Sigmoid colon (tissue), 7 donors: Measurements from ENCODE around the gene CRISPLD2. TPM values are rescaled to one million over a fixed set of nuclear protein-coding genes. Genes with fewer than 3 reads are reported as not detected.
A peak's percentile ranks its signal among the peaks of the same experiment; 100 is the strongest.

Source experiments
- DNase-seq: peaks from one replicate; pipeline ENCODE4 v3.0.0-alpha.2; 2019
- H3K27ac ChIP-seq, 4 donors: fragments of 200-600 bp; sonication (generic); one replicate each; pipeline ENCODE4 v1.5.1; 2016 to 2019; ENCODE audit warnings: mild to moderate bottlenecking in 1 of 4
- H3K27me3 ChIP-seq, 3 donors: fragments of 200-600 bp; sonication (generic); one replicate each; pipeline ENCODE4 v1.5.1; 2019; ENCODE audit warnings: mild to moderate bottlenecking in 1 of 3
- H3K36me3 ChIP-seq, 4 donors: fragments of 200-600 bp; sonication (generic); one replicate each; pipeline ENCODE4 v1.5.1; 2016 to 2019
- H3K4me1 ChIP-seq, 4 donors: fragments of 200-600 bp; sonication (generic); one replicate each; pipeline ENCODE4 v1.5.1; 2017 to 2019
- H3K4me3 ChIP-seq, 4 donors: fragments of 200-600 bp; sonication (generic); one replicate each; pipeline ENCODE4 v1.5.1; 2017 to 2019; ENCODE audit warnings: mild to moderate bottlenecking in 2 of 4, moderate library complexity in 1 of 4
- H3K9me3 ChIP-seq, 4 donors: fragments of 200-600 bp in 3 of 4; sonication (generic) in 3 of 4; one replicate each; pipeline versions ENCODE4 v1.5.1 to v1.6.1; 2013 to 2019
- EP300 ChIP-seq, 4 donors: sonication (generic); formaldehyde crosslinking; IDR thresholded peaks; one replicate each; pipeline ENCODE4 v1.6.1; 2017; ENCODE audit warnings: antibody characterized with exemption in 4 of 4
- POLR2A ChIP-seq, 2 donors: fragments of 450-650 bp; IDR thresholded peaks; one replicate each; pipeline ENCODE4 v1.6.1; 2016; ENCODE audit warnings: antibody characterized with exemption in 2 of 2, mild to moderate bottlenecking in 2 of 2, moderate library complexity in 2 of 2
- POLR2AphosphoS5 ChIP-seq, 4 donors: sonication (generic); formaldehyde crosslinking; IDR thresholded peaks; one replicate each; pipeline ENCODE4 v1.6.1; 2017; ENCODE audit warnings: antibody characterized with exemption in 4 of 4
- WGBS, 2 donors: extraction: QIAGEN DNeasy Blood & Tissue Kit; methylation state at CpG; one replicate each; pipeline ENCODE4 v1.1.7; 2013; 5-methylcytosine and 5-hydroxymethylcytosine counted together
- intact Hi-C: fragments of 100-400 bp; cut with DNase I; formaldehyde crosslinking; loops from one replicate; pipeline ENCODE4 v1.15.1; 2023
- polyA plus RNA-seq, 3 donors: library from polyadenylated mRNA; stranded (reverse); fragments of 200-250 nt; gene quantifications; one replicate each; pipeline ENCODE4 v1.2.3, GENCODE V29; 2013
- total RNA-seq, 4 donors: library from RNA; depleted of rRNA; stranded (reverse); fragments of >200 nt; gene quantifications; one replicate each; pipeline ENCODE4 v1.1.0, GENCODE V29; 2016
- TF ChIP-seq, protein P1 (sequence below), 4 experiments: fragments of 450-650 bp in 3 of 4; fragments of 200-600 bp in 1 of 4; IDR thresholded peaks; one replicate each; pipeline ENCODE4 v1.5.1; 2016 to 2019; ENCODE audit warnings: antibody characterized with exemption in 4 of 4, mild to moderate bottlenecking in 3 of 4, moderate library complexity in 2 of 4
- donor health status: healthy with polysubstance abuse.
- donor health status: Bipolar disorder and iron deficiency.
- donor health status: healthy.

CRISPLD2 gene
- total and polyA plus RNA-seq, 7 donors: 3.0 to 545 (median 140) TPM

DNA sequence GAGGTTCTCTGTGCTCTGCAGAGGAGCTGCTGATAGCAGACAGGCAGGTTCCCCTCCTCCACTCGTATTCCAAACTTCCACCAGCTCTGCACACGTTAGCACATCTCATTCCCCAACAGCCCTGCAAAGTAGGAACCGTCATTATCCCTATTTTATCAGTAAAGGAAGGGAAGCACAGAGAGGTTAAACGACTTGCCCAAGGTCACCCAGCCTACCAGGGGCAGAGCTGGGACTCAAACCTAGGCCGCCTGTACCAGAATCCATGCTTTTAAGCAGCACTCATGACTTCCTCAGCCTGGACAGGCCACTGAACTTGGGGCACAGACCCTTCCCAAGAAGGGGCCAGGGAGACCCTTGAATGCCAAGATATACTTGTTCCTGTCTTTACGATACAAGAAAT lies 75.2 kb downstream of the CRISPLD2 start:
- no peak overlapping the region for H3K4me3 ChIP-seq
- TF ChIP-seq POLR2AphosphoS5 (IDR thresholded peaks at IDR 0.05) (peak in 2 of 4 donors; percentile 15 to 38), POLR2A (IDR thresholded peaks at IDR 0.05) (no peak)
- TF ChIP-seq, protein P1, sequence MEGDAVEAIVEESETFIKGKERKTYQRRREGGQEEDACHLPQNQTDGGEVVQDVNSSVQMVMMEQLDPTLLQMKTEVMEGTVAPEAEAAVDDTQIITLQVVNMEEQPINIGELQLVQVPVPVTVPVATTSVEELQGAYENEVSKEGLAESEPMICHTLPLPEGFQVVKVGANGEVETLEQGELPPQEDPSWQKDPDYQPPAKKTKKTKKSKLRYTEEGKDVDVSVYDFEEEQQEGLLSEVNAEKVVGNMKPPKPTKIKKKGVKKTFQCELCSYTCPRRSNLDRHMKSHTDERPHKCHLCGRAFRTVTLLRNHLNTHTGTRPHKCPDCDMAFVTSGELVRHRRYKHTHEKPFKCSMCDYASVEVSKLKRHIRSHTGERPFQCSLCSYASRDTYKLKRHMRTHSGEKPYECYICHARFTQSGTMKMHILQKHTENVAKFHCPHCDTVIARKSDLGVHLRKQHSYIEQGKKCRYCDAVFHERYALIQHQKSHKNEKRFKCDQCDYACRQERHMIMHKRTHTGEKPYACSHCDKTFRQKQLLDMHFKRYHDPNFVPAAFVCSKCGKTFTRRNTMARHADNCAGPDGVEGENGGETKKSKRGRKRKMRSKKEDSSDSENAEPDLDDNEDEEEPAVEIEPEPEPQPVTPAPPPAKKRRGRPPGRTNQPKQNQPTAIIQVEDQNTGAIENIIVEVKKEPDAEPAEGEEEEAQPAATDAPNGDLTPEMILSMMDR (IDR thresholded peaks at IDR 0.05): no peak
- DNase-seq: no peak
- intact Hi-C loops: no loop called here
- 78 to 83% methylated on average over 6 of the region's 6 CpGs for WGBS, 2 donors
- peaks cover 23 to 100% (median 79%) of the 10 kb centered on the region in 4 donors for H3K36me3 ChIP-seq
- peaks cover 0 to 3% (median 0%) of the 10 kb centered on the region in 4 donors for H3K4me1 ChIP-seq
- no peaks in the 10 kb centered on the region for H3K27me3 ChIP-seq
- no peak overlapping the region for H3K27ac ChIP-seq
- H3K9me3 ChIP-seq: no peaks in the 10 kb centered on the region

DNA sequence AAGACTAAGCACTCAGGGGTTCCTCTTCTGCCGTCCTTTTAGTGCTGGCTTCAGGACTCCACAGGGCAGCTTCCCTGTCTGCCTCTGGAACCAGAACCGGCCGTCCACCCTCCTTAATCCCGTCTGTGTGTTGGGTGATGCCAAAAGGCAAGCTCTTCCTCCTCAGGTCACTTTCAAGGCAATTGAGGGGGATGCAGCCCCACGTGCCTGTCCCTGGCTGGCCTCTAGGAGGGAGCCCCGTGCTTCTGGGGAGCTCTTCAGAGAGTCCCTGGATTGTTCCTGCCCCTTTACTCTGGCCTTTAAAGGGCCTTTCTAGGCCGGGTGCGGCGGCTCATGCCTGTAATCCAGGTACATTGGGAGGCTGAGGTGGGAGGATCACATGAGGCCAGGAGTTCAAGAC lies 77.1 kb downstream of the CRISPLD2 start:
- DNase-seq: no peak
- intact Hi-C loops: no loop called here
- Histone ChIP-seq H3K4me3 (no peak overlapping the region), H3K9me3 (no peaks in the 10 kb centered on the region), H3K36me3 (peaks cover 23 to 100% (median 69%) of the 10 kb centered on the region in 4 donors), H3K27me3 (no peaks in the 10 kb centered on the region), H3K27ac (no peak overlapping the region), H3K4me1 (peaks cover 0 to under 1% (median 0%) of the 10 kb centered on the region in 4 donors)
- TF ChIP-seq POLR2AphosphoS5 (IDR thresholded peaks at IDR 0.05) (no peak), EP300 (IDR thresholded peaks at IDR 0.05) (no peak), POLR2A (IDR thresholded peaks at IDR 0.05) (no peak)
- TF ChIP-seq, protein P1 (IDR thresholded peaks at IDR 0.05): no peak
- WGBS, 2 donors: 86 to 91% methylated on average over 9 of the region's 9 CpGs

GRCh38 chr16:84897911-84898377 lies 78.2 kb downstream of the CRISPLD2 start:
- no peak for DNase-seq
- peak overlapping the region in 3 of 4 donors; percentile 7 to 42 (median 34) for H3K27ac ChIP-seq
- intact Hi-C loops: no loop called here
- no peak for TF ChIP-seq POLR2A (IDR thresholded peaks at IDR 0.05)
- TF ChIP-seq EP300 (IDR thresholded peaks at IDR 0.05): no peak
- peak in 1 of 4 donors; percentile 4 for TF ChIP-seq POLR2AphosphoS5 (IDR thresholded peaks at IDR 0.05)
- TF ChIP-seq, protein P1 (IDR thresholded peaks at IDR 0.05): no peak
- no peaks in the 10 kb centered on the region for H3K4me1 ChIP-seq
- WGBS, 2 donors: 69 to 83% methylated on average over 15 of the region's 15 CpGs
- H3K4me3 ChIP-seq: no peak overlapping the region
- peaks cover 20 to 95% (median 61%) of the 10 kb centered on the region in 4 donors for H3K36me3 ChIP-seq
- no peaks in the 10 kb centered on the region for H3K27me3 ChIP-seq
- H3K9me3 ChIP-seq: no peaks in the 10 kb centered on the region

GRCh38 chr16:84898447-84898846 lies 78.7 kb downstream of the CRISPLD2 start:
- Histone ChIP-seq H3K27ac (peak overlapping the region; percentile 7 to 42 (median 28)), H3K9me3 (no peaks in the 10 kb centered on the region), H3K4me1 (no peaks in the 10 kb centered on the region), H3K36me3 (peaks cover 16 to 95% (median 57%) of the 10 kb centered on the region in 4 donors), H3K4me3 (no peak overlapping the region), H3K27me3 (no peaks in the 10 kb centered on the region)
- WGBS, 2 donors: 65 to 83% methylated on average over 2 of the region's 2 CpGs
- DNase-seq: no peak
- no peak for TF ChIP-seq POLR2AphosphoS5 (IDR thresholded peaks at IDR 0.05)
- TF ChIP-seq, protein P1 (IDR thresholded peaks at IDR 0.05): no peak
- TF ChIP-seq EP300 (IDR thresholded peaks at IDR 0.05): no peak
- TF ChIP-seq POLR2A (IDR thresholded peaks at IDR 0.05): no peak
- intact Hi-C loops: no loop called here

DNA sequence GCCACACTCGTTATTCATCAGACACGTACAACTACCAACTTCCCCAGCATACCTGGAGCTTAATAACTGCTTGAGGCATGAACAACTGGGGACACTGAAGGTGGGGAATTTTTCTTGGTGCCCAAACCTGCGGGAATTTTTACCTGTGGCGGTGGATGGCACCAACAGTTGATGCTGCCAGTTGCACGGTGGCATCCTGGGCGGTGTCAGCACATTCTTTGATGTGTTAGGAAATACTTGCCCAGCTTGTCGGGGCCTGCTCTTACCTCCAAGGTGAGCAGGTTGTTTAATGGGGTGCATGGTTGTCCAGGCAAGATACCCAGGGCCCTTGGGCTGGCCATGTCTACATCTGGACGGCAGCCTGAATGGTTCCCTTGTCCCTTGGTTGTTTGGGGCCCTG lies 79.6 kb downstream of the CRISPLD2 start:
- TF ChIP-seq POLR2A (IDR thresholded peaks at IDR 0.05): no peak
- TF ChIP-seq EP300 (IDR thresholded peaks at IDR 0.05): no peak
- TF ChIP-seq, protein P1 (IDR thresholded peaks at IDR 0.05): no peak
- TF ChIP-seq POLR2AphosphoS5 (IDR thresholded peaks at IDR 0.05): no peak
- Histone ChIP-seq H3K4me3 (no peak overlapping the region), H3K4me1 (no peaks in the 10 kb centered on the region), H3K27me3 (no peaks in the 10 kb centered on the region), H3K9me3 (no peaks in the 10 kb centered on the region), H3K36me3 (peaks cover 10 to 93% (median 58%) of the 10 kb centered on the region in 4 donors), H3K27ac (no peak overlapping the region)
- DNase-seq: no peak
- intact Hi-C loops: no loop called here
- WGBS, 2 donors: 85 to 91% methylated on average over 8 of the region's 8 CpGs
